Measurements from ENCODE around the gene OPHN1.

Gene OPHN1

GRCh38 chrX:68416592-68416991 is 16.7 kb downstream of the OPHN1 start:
- no peak for TF ChIP-seq CTCF (IDR thresholded peaks at IDR 0.05; ENCODE audit: low read depth, low read length)
- no peak overlapping the region for H3K4me3 ChIP-seq (ENCODE audit: low read depth, low read length)

GRCh38 chrX:68415316-68415715 is 18.0 kb downstream of the OPHN1 start:
- no peak for TF ChIP-seq CTCF (IDR thresholded peaks at IDR 0.05; ENCODE audit: low read depth, low read length)
- H3K4me3 ChIP-seq (ENCODE audit: low read depth, low read length) = no peak overlapping the region

GRCh38 chrX:68413254-68413653 is 20.0 kb downstream of the OPHN1 start:
- no peak overlapping the region for H3K4me3 ChIP-seq (ENCODE audit: low read depth, low read length)
- TF ChIP-seq CTCF (IDR thresholded peaks at IDR 0.05; ENCODE audit: low read depth, low read length) = no peak

GRCh38 chrX:68411729-68412128 is 21.6 kb downstream of the OPHN1 start:
- H3K4me3 ChIP-seq (ENCODE audit: low read depth, low read length) = no peak overlapping the region
- no peak for TF ChIP-seq CTCF (IDR thresholded peaks at IDR 0.05; ENCODE audit: low read depth, low read length)

GRCh38 chrX:68409194-68409593 is 24.1 kb downstream of the OPHN1 start:
- no peak for TF ChIP-seq CTCF (IDR thresholded peaks at IDR 0.05; ENCODE audit: low read depth, low read length)
- no peak overlapping the region for H3K4me3 ChIP-seq (ENCODE audit: low read depth, low read length)

- no peak overlapping the region for H3K4me3 ChIP-seq (ENCODE audit: low read depth, low read length)
- TF ChIP-seq CTCF (IDR thresholded peaks at IDR 0.05; ENCODE audit: low read depth, low read length) = no peak
Measured at GRCh38 chrX:68403522-68403921, 29.8 kb downstream of the OPHN1 start.

GRCh38 chrX:68403038-68403437 is 30.3 kb downstream of the OPHN1 start:
- no peak overlapping the region for H3K4me3 ChIP-seq (ENCODE audit: low read depth, low read length)
- no peak for TF ChIP-seq CTCF (IDR thresholded peaks at IDR 0.05; ENCODE audit: low read depth, low read length)

Measured in WI38 (cell line).